ENCODE results near the gene RPUSD1.

RPUSD1 gene

DNA sequence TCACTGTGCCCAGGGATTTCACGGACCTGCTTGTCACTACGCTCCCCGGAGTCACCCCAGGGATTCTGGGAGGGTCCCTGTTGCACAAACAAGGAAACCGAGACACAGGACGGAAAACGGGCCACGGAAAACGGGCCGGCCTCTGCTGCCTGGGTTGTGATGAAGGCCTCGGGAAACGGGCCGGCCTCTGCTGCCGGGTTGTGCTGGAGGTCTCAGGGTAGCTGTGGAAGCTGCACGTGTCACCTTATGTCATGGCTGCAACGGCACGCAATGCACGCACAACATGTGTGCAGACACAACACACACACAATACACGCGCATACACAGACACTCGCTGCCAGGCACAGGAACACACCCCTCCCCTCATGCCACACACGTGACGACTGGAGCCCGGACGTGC, 39.3 kb upstream of the RPUSD1 start:
- TF ChIP-seq EZH2phosphoT487 (conservative IDR thresholded peaks at IDR 0.05; ENCODE audit: low read length) = no peak
- TF ChIP-seq, protein P1, sequence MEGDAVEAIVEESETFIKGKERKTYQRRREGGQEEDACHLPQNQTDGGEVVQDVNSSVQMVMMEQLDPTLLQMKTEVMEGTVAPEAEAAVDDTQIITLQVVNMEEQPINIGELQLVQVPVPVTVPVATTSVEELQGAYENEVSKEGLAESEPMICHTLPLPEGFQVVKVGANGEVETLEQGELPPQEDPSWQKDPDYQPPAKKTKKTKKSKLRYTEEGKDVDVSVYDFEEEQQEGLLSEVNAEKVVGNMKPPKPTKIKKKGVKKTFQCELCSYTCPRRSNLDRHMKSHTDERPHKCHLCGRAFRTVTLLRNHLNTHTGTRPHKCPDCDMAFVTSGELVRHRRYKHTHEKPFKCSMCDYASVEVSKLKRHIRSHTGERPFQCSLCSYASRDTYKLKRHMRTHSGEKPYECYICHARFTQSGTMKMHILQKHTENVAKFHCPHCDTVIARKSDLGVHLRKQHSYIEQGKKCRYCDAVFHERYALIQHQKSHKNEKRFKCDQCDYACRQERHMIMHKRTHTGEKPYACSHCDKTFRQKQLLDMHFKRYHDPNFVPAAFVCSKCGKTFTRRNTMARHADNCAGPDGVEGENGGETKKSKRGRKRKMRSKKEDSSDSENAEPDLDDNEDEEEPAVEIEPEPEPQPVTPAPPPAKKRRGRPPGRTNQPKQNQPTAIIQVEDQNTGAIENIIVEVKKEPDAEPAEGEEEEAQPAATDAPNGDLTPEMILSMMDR (IDR thresholded peaks at IDR 0.05; ENCODE audit: insufficient read depth, low read length, poor library complexity, severe bottlenecking) = no peak
- Histone ChIP-seq H3F3A (ENCODE audit: insufficient read depth) (no peaks in the 10 kb centered on the region), H4K20me1 (ENCODE audit: low read depth, low read length) (no peaks in the 10 kb centered on the region), H3K79me2 (ENCODE audit: insufficient read depth, low read length) (no peaks in the 10 kb centered on the region), H3K36me3 (ENCODE audit: low read length) (no peaks in the 10 kb centered on the region), H3K4me2 (ENCODE audit: low read depth, low read length, poor library complexity, severe bottlenecking) (no peak overlapping the region), H3K27me3 (ENCODE audit: low read length) (no peaks in the 10 kb centered on the region), H3K9me2 (replicated peaks; ENCODE audit: insufficient read depth, low read length) (no peaks in the 10 kb centered on the region), H3K4me3 (ENCODE audit: insufficient read depth, low read length, poor library complexity, severe bottlenecking) (no peak overlapping the region), H2AFZ (ENCODE audit: low read depth, low read length, severe bottlenecking) (no peak overlapping the region), H3K27ac (ENCODE audit: low read depth, low read length) (no peak overlapping the region), H3K9ac (ENCODE audit: low read length) (no peak overlapping the region), H3K9me3 (ENCODE audit: insufficient read depth, low read length) (no peaks in the 10 kb centered on the region)

DNA sequence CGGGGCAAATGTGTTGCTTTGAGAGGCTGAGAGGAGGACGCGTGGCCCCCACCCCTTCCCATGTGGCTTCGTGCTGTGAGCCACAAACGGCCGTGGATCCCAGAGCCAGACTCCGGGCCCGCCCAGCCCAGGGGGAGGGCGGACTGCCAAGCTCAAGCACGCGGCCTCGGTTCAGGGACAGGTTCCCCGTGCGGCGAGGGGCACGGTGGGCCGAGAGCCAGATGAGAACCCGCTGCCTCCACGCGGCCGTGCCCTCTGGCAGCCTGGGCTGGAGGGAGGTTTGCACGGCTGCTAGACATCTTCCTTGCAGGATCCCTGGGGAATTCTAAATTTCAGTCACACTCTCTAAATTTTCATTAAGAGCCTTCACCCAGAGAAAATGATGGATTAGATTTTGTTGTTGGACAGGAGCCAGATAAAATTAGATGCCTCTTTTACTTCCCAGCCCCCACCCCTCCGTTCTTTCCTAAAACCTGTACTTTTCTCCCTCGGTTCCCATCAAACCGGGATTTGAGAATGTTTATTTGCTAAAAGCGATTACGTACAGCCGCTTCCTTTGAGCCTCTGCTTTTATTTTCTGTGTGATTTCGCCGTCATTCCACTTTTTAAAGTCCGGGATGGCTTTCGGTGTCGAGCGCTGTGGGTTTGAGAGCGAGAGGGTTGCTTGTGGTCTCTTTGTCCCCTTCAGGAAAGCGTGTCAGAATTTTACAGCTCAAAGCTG, 37.3 kb upstream of the RPUSD1 start:
- Histone ChIP-seq H3K9me2 (replicated peaks; ENCODE audit: insufficient read depth, low read length) (no peaks in the 10 kb centered on the region), H3K36me3 (ENCODE audit: low read length) (no peaks in the 10 kb centered on the region), H3K4me2 (ENCODE audit: low read depth, low read length, poor library complexity, severe bottlenecking) (no peak overlapping the region), H3K4me3 (ENCODE audit: insufficient read depth, low read length, poor library complexity, severe bottlenecking) (no peak overlapping the region), H3K9ac (ENCODE audit: low read length) (no peak overlapping the region), H3K9me3 (ENCODE audit: insufficient read depth, low read length) (no peaks in the 10 kb centered on the region), H2AFZ (ENCODE audit: low read depth, low read length, severe bottlenecking) (no peak overlapping the region), H4K20me1 (ENCODE audit: low read depth, low read length) (no peaks in the 10 kb centered on the region), H3F3A (ENCODE audit: insufficient read depth) (no peaks in the 10 kb centered on the region), H3K79me2 (ENCODE audit: insufficient read depth, low read length) (no peaks in the 10 kb centered on the region), H3K27ac (ENCODE audit: low read depth, low read length) (no peak overlapping the region), H3K27me3 (ENCODE audit: low read length) (no peaks in the 10 kb centered on the region)
- TF ChIP-seq, protein P1 (IDR thresholded peaks at IDR 0.05; ENCODE audit: insufficient read depth, low read length, poor library complexity, severe bottlenecking) = no peak
- TF ChIP-seq EZH2phosphoT487 (conservative IDR thresholded peaks at IDR 0.05; ENCODE audit: low read length) = no peak

DNA sequence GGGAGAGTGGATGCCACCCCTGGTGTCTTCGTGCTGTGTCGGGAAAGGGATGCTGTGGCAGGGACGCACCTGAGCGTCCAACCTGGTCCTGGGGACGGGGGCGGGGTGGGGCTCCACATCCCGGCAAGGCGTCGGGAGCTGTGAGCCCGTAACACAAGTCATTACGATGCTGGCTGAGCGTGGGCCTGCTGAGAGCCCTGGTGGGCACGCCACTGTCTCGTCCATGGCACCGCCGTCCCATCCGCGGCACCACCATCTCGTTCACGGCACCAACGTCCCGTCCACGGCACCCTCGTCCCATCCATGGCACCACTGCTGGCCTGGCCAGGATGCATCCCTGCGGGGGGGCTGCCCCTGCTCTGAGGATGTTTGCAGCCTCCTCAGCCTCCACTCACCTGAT, 36.4 kb upstream of the RPUSD1 start:
- H2AFZ ChIP-seq (ENCODE audit: low read depth, low read length, severe bottlenecking) = no peak overlapping the region
- TF ChIP-seq, protein P1 (IDR thresholded peaks at IDR 0.05; ENCODE audit: insufficient read depth, low read length, poor library complexity, severe bottlenecking) = no peak
- no peak for TF ChIP-seq EZH2phosphoT487 (conservative IDR thresholded peaks at IDR 0.05; ENCODE audit: low read length)
- no peaks in the 10 kb centered on the region for H3K9me2 ChIP-seq (replicated peaks; ENCODE audit: insufficient read depth, low read length)
- no peak overlapping the region for H3K27ac ChIP-seq (ENCODE audit: low read depth, low read length)
- no peaks in the 10 kb centered on the region for H3F3A ChIP-seq (ENCODE audit: insufficient read depth)
- no peaks in the 10 kb centered on the region for H3K36me3 ChIP-seq (ENCODE audit: low read length)
- no peaks in the 10 kb centered on the region for H4K20me1 ChIP-seq (ENCODE audit: low read depth, low read length)
- no peaks in the 10 kb centered on the region for H3K9me3 ChIP-seq (ENCODE audit: insufficient read depth, low read length)
- no peak overlapping the region for H3K4me3 ChIP-seq (ENCODE audit: insufficient read depth, low read length, poor library complexity, severe bottlenecking)
- H3K79me2 ChIP-seq (ENCODE audit: insufficient read depth, low read length) = no peaks in the 10 kb centered on the region
- H3K27me3 ChIP-seq (ENCODE audit: low read length) = no peaks in the 10 kb centered on the region
- no peak overlapping the region for H3K9ac ChIP-seq (ENCODE audit: low read length)
- H3K4me2 ChIP-seq (ENCODE audit: low read depth, low read length, poor library complexity, severe bottlenecking) = no peak overlapping the region
